ENCODE measurements around the gene JPT1.
"Not testable (repeated sequence)": the region's sequence is repeated elsewhere in the genome, so short reads cannot be mapped to it uniquely, and the experiment has no call there.

The JPT1 gene

GRCh38 chr17:75181608-75182318 is 27.5 kb upstream of the JPT1 start:
- peaks cover 12% of the 10 kb centered on the region for H3K4me1 ChIP-seq (ENCODE audit: control insufficient read depth, insufficient read depth, low read length, poor library complexity, severe bottlenecking)
- H3K27ac ChIP-seq (ENCODE audit: insufficient read depth, low read length, poor library complexity, severe bottlenecking), result peak overlapping the region; percentile 92
- peak overlapping the region; percentile 74 for H3K4me3 ChIP-seq (ENCODE audit: insufficient read depth, low read depth, low read length, poor library complexity, severe bottlenecking)
- peak; percentile 28 to 42 (median 30) for DNase-seq
- H3K27me3 ChIP-seq (replicated peaks; ENCODE audit: control insufficient read depth, insufficient read depth, low read length, poor library complexity, severe bottlenecking), result no peaks in the 10 kb centered on the region
- H3K9me3 ChIP-seq (ENCODE audit: control insufficient read depth, low read length), result no peaks in the 10 kb centered on the region
- H3K36me3 ChIP-seq (ENCODE audit: control insufficient read depth, insufficient read depth, low read length), result peaks cover 10% of the 10 kb centered on the region

DNA sequence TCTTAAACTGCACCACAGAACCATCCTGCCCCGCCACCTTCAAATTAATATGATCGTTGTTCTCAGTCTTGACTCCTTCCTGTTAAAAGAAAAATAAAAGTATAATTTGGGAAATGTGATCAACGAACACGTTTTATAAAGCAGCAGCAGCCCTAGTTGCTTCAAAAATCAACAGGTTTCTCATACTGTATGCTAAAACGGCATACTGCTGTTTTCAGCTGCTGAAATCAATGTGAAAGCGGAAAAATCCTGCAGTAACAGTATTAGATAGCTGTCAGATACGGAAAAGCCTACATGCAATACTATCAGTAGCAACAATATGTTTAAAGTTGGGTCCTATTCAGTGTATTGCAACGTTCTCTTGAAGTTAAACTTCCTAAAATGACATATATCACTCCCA is 26.8 kb upstream of the JPT1 start:
- peak overlapping the region; percentile 74 for H3K4me3 ChIP-seq (ENCODE audit: insufficient read depth, low read depth, low read length, poor library complexity, severe bottlenecking)
- peaks cover 12% of the 10 kb centered on the region for H3K4me1 ChIP-seq (ENCODE audit: control insufficient read depth, insufficient read depth, low read length, poor library complexity, severe bottlenecking)
- no peaks in the 10 kb centered on the region for H3K9me3 ChIP-seq (ENCODE audit: control insufficient read depth, low read length)
- DNase-seq, result no peak
- H3K27me3 ChIP-seq (replicated peaks; ENCODE audit: control insufficient read depth, insufficient read depth, low read length, poor library complexity, severe bottlenecking), result no peaks in the 10 kb centered on the region
- H3K36me3 ChIP-seq (ENCODE audit: control insufficient read depth, insufficient read depth, low read length), result peaks cover 15% of the 10 kb centered on the region
- peak overlapping the region; percentile 92 for H3K27ac ChIP-seq (ENCODE audit: insufficient read depth, low read length, poor library complexity, severe bottlenecking)

DNA sequence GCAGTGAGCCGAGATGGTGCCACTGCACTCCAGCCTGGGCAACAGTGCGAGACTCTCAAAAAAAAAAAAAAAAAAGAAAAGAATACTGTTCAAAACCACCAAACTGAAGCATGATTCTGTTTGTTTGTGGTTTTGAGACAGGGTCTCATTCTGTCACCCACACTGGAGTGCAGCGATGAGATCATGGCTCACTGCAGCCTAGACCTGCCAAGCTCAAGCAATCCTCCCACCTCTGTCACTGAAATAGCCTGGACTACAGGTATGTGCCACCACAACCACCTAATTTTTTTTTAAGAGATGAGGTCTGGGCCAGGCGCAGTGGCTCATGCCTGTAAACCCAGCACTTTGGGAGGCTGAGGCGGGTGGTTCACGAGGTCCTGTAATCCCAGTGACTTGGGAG is 24.1 kb upstream of the JPT1 start:
- no peak overlapping the region for H3K27ac ChIP-seq (ENCODE audit: insufficient read depth, low read length, poor library complexity, severe bottlenecking)
- peaks cover 8% of the 10 kb centered on the region for H3K4me1 ChIP-seq (ENCODE audit: control insufficient read depth, insufficient read depth, low read length, poor library complexity, severe bottlenecking)
- no peak overlapping the region for H3K4me3 ChIP-seq (ENCODE audit: insufficient read depth, low read depth, low read length, poor library complexity, severe bottlenecking)
- H3K27me3 ChIP-seq (replicated peaks; ENCODE audit: control insufficient read depth, insufficient read depth, low read length, poor library complexity, severe bottlenecking), result no peaks in the 10 kb centered on the region
- H3K36me3 ChIP-seq (ENCODE audit: control insufficient read depth, insufficient read depth, low read length), result peaks cover 27% of the 10 kb centered on the region
- DNase-seq, result no peak
- H3K9me3 ChIP-seq (ENCODE audit: control insufficient read depth, low read length), result no peaks in the 10 kb centered on the region

DNA sequence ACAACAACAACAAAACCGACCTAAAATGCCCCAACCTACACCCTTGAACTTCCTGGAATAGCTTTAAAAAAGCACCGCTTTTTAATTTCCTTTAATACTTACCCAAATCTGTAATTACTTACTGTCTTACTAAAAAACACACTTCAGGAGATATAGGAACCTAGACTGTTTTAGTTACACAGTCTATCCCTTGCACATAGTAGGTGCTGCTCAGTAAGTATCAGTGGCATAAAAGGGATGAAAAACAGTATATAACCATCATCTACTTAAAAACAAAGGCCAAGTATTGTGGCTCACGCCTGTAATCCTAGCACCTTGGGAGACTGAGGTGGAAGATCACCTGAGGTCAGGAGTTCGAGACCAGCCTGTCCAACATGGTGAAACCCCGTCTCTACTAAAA is 22.3 kb upstream of the JPT1 start:
- peaks cover 36% of the 10 kb centered on the region for H3K36me3 ChIP-seq (ENCODE audit: control insufficient read depth, insufficient read depth, low read length)
- no peak overlapping the region for H3K4me3 ChIP-seq (ENCODE audit: insufficient read depth, low read depth, low read length, poor library complexity, severe bottlenecking)
- H3K27me3 ChIP-seq (replicated peaks; ENCODE audit: control insufficient read depth, insufficient read depth, low read length, poor library complexity, severe bottlenecking), result no peaks in the 10 kb centered on the region
- no peaks in the 10 kb centered on the region for H3K9me3 ChIP-seq (ENCODE audit: control insufficient read depth, low read length)
- no peak overlapping the region for H3K27ac ChIP-seq (ENCODE audit: insufficient read depth, low read length, poor library complexity, severe bottlenecking)
- DNase-seq, result no peak
- H3K4me1 ChIP-seq (ENCODE audit: control insufficient read depth, insufficient read depth, low read length, poor library complexity, severe bottlenecking), result peaks cover 9% of the 10 kb centered on the region

GRCh38 chr17:75174996-75175395 is 20.7 kb upstream of the JPT1 start:
- H3K9me3 ChIP-seq (ENCODE audit: control insufficient read depth, low read length), result no peaks in the 10 kb centered on the region
- DNase-seq, result no peak
- H3K27ac ChIP-seq (ENCODE audit: insufficient read depth, low read length, poor library complexity, severe bottlenecking), result no peak overlapping the region
- peaks cover 36% of the 10 kb centered on the region for H3K36me3 ChIP-seq (ENCODE audit: control insufficient read depth, insufficient read depth, low read length)
- H3K27me3 ChIP-seq (replicated peaks; ENCODE audit: control insufficient read depth, insufficient read depth, low read length, poor library complexity, severe bottlenecking), result no peaks in the 10 kb centered on the region
- peaks cover 3% of the 10 kb centered on the region for H3K4me1 ChIP-seq (ENCODE audit: control insufficient read depth, insufficient read depth, low read length, poor library complexity, severe bottlenecking)
- H3K4me3 ChIP-seq (ENCODE audit: insufficient read depth, low read depth, low read length, poor library complexity, severe bottlenecking), result no peak overlapping the region

- Histone ChIP-seq H3K27me3 (replicated peaks; ENCODE audit: control insufficient read depth, insufficient read depth, low read length, poor library complexity, severe bottlenecking) (no peaks in the 10 kb centered on the region), H3K9me3 (ENCODE audit: control insufficient read depth, low read length) (no peaks in the 10 kb centered on the region), H3K36me3 (ENCODE audit: control insufficient read depth, insufficient read depth, low read length) (peaks cover 32% of the 10 kb centered on the region), H3K4me1 (ENCODE audit: control insufficient read depth, insufficient read depth, low read length, poor library complexity, severe bottlenecking) (peaks cover 3% of the 10 kb centered on the region), H3K4me3 (ENCODE audit: insufficient read depth, low read depth, low read length, poor library complexity, severe bottlenecking) (no peak overlapping the region), H3K27ac (ENCODE audit: insufficient read depth, low read length, poor library complexity, severe bottlenecking) (no peak overlapping the region)
- DNase-seq, result no peak
These were observed 19.2 kb upstream of the JPT1 start for GRCh38 chr17:75173526-75173925.

DNA sequence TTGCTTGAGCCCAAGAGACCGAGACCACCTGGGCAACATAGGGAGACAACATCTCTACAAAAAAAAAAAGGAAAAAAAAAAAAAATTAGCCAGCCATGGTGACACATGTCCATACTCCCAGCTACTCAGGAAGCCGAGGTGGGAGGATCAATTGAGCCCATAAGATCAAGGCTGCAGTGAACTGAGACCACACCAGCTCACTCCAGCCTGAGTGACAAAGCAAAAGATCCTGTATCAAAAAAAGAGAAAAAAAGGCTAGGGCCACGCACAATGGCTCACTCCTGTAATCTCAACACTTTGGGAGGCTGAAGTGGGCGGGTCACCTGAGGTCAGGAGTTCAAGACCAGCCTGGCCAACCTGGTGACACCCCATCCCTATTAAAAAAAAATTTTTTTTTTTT is 14.7 kb upstream of the JPT1 start:
- DNase-seq, result no peak
- no peak overlapping the region for H3K27ac ChIP-seq (ENCODE audit: insufficient read depth, low read length, poor library complexity, severe bottlenecking)
- no peak overlapping the region for H3K4me3 ChIP-seq (ENCODE audit: insufficient read depth, low read depth, low read length, poor library complexity, severe bottlenecking)
- H3K27me3 ChIP-seq (replicated peaks; ENCODE audit: control insufficient read depth, insufficient read depth, low read length, poor library complexity, severe bottlenecking), result no peaks in the 10 kb centered on the region
- H3K36me3 ChIP-seq (ENCODE audit: control insufficient read depth, insufficient read depth, low read length), result peaks cover 26% of the 10 kb centered on the region
- H3K4me1 ChIP-seq (ENCODE audit: control insufficient read depth, insufficient read depth, low read length, poor library complexity, severe bottlenecking), result peaks cover 3% of the 10 kb centered on the region
- no peaks in the 10 kb centered on the region for H3K9me3 ChIP-seq (ENCODE audit: control insufficient read depth, low read length)

- H3K9me3 ChIP-seq (ENCODE audit: control insufficient read depth, low read length); DNase-seq; H3K27me3 ChIP-seq (replicated peaks; ENCODE audit: control insufficient read depth, insufficient read depth, low read length, poor library complexity, severe bottlenecking); H3K27ac ChIP-seq (ENCODE audit: insufficient read depth, low read length, poor library complexity, severe bottlenecking); H3K4me3 ChIP-seq (ENCODE audit: insufficient read depth, low read depth, low read length, poor library complexity, severe bottlenecking); H3K4me1 ChIP-seq (ENCODE audit: control insufficient read depth, insufficient read depth, low read length, poor library complexity, severe bottlenecking): not testable (repeated sequence)
- H3K36me3 ChIP-seq (ENCODE audit: control insufficient read depth, insufficient read depth, low read length), result peaks cover 12% of the 10 kb centered on the region
These were observed 10.3 kb upstream of the JPT1 start for GRCh38 chr17:75164606-75165005.

GRCh38 chr17:75163074-75163473 is 8.8 kb upstream of the JPT1 start:
- H3K4me1 ChIP-seq (ENCODE audit: control insufficient read depth, insufficient read depth, low read length, poor library complexity, severe bottlenecking), result no peaks in the 10 kb centered on the region
- H3K4me3 ChIP-seq (ENCODE audit: insufficient read depth, low read depth, low read length, poor library complexity, severe bottlenecking), result no peak overlapping the region
- peaks cover 12% of the 10 kb centered on the region for H3K36me3 ChIP-seq (ENCODE audit: control insufficient read depth, insufficient read depth, low read length)
- DNase-seq, result no peak
- H3K27me3 ChIP-seq (replicated peaks; ENCODE audit: control insufficient read depth, insufficient read depth, low read length, poor library complexity, severe bottlenecking), result no peaks in the 10 kb centered on the region
- H3K27ac ChIP-seq (ENCODE audit: insufficient read depth, low read length, poor library complexity, severe bottlenecking), result no peak overlapping the region
- no peaks in the 10 kb centered on the region for H3K9me3 ChIP-seq (ENCODE audit: control insufficient read depth, low read length)

DNA sequence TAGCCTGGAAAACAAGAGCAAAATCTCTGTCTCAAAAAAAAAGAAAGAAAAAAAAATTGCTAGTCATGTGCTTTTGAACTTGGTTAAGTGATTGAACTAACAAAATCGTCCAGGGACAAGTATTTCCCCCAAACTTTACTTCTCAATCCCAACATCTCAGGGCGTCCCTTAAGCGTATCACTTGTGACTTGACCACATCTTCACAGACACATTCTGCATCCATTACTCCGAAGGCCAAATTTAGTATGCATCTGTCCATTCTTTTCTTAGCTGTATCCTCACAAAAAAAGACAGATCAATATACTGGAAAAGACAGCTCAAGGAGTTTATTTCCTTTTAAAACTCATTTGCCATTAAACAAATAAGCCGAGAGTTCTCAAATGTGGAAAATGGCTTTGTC is 5.9 kb upstream of the JPT1 start:
- Histone ChIP-seq H3K27me3 (replicated peaks; ENCODE audit: control insufficient read depth, insufficient read depth, low read length, poor library complexity, severe bottlenecking) (no peaks in the 10 kb centered on the region), H3K27ac (ENCODE audit: insufficient read depth, low read length, poor library complexity, severe bottlenecking) (no peak overlapping the region)

More for the DNA sequence above, 5.9 kb upstream of the JPT1 start:
- Histone ChIP-seq H3K36me3 (ENCODE audit: control insufficient read depth, insufficient read depth, low read length) (no peaks in the 10 kb centered on the region), H3K4me1 (ENCODE audit: control insufficient read depth, insufficient read depth, low read length, poor library complexity, severe bottlenecking) (no peaks in the 10 kb centered on the region), H3K9me3 (ENCODE audit: control insufficient read depth, low read length) (no peaks in the 10 kb centered on the region), H3K4me3 (ENCODE audit: insufficient read depth, low read depth, low read length, poor library complexity, severe bottlenecking) (no peak overlapping the region)
- no peak for DNase-seq

All from effector memory CD4-positive, alpha-beta T cell (primary cell).